22Rv1 (cell line): ENCODE data around the gene CARD9.

Source experiments
- H3K27ac ChIP-seq: fragments of 450-650 bp; 2 replicates; pipeline ENCODE4 v1.5.1; 2017
- CTCF ChIP-seq: fragments of 450-650 bp; IDR thresholded peaks from 2 replicates; pipeline ENCODE4 v1.5.1; 2017; ENCODE audit warnings: mild to moderate bottlenecking
- ZFX ChIP-seq: fragments of 450-650 bp; IDR thresholded peaks from 2 replicates; pipeline ENCODE4 v1.6.1; 2017; ENCODE audit warnings: antibody characterized with exemption, borderline replicate concordance

Gene CARD9

GRCh38 chr9:136373300-136374182 lies at the start of gene CARD9:
Gene CARD9, minus strand, starts transcription at chr9:136373669. Its CDS starts 1,591 bp downstream, at chr9:136372078.
- no peak within 1 kb of the TSS for H3K27ac ChIP-seq
- TF ChIP-seq CTCF (no peak), ZFX (no peak)

GRCh38 chr9:136422876-136423275 lies 49.4 kb upstream of the CARD9 start:
- no peak overlapping the region for H3K27ac ChIP-seq
- no peak for TF ChIP-seq ZFX
- TF ChIP-seq CTCF: no peak

GRCh38 chr9:136421791-136422190 lies 48.3 kb upstream of the CARD9 start:
- TF ChIP-seq CTCF (no peak), ZFX (no peak)
- no peak overlapping the region for H3K27ac ChIP-seq

- no peak overlapping the region for H3K27ac ChIP-seq
- no peak for TF ChIP-seq CTCF
- no peak for TF ChIP-seq ZFX
Measured at GRCh38 chr9:136419092-136419420, 45.6 kb upstream of the CARD9 start.

GRCh38 chr9:136418182-136419091 lies 45.0 kb upstream of the CARD9 start:
- no peak for TF ChIP-seq CTCF
- TF ChIP-seq ZFX: no peak
- H3K27ac ChIP-seq: no peak overlapping the region

GRCh38 chr9:136416914-136417313 lies 43.4 kb upstream of the CARD9 start:
- no peak for TF ChIP-seq ZFX
- TF ChIP-seq CTCF: no peak
- no peak overlapping the region for H3K27ac ChIP-seq

GRCh38 chr9:136416427-136416826 lies 43.0 kb upstream of the CARD9 start:
- TF ChIP-seq ZFX (no peak), CTCF (no peak)
- no peak overlapping the region for H3K27ac ChIP-seq
